SK-N-MC (cell line): Measurements from ENCODE around the gene RGS3.

Source experiments
- EZH2 ChIP-seq: fragments of 200-600 bp; sonication (generic); IDR thresholded peaks from one replicate; pipeline ENCODE4 v1.6.1; 2017; ENCODE audit warnings: antibody characterized with exemption
- FOXP2 ChIP-seq: optimal IDR thresholded peaks from 2 replicates; pipeline ENCODE3; 2011; ENCODE audit warnings: mild to moderate bottlenecking, moderate library complexity; ENCODE audit not compliant: insufficient read depth; ENCODE audit errors: extremely low read length, control extremely low read depth
- POLR2AphosphoS5 ChIP-seq: IDR thresholded peaks from 2 replicates; pipeline ENCODE4 v1.6.1; 2012; ENCODE audit warnings: mild to moderate bottlenecking, low read depth, low read length, borderline replicate concordance

DNA sequence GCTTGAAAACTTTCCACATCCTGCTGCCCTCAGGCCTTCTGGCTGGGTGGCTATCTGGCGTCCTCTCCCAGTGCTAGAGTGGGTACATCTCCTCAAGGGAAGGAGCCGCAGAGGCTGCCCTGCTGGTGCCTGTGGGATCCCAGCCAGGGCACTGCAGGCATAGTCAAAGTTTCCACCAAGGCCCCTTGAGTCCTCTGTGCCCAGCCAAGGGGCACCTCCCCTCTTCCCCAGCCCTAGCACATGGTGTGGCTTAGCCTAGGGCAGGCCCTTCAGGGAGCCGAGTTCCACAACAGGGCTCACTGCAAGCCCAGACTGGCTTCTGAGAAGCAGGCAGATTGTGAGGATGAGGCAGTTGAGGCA lies 103.2 kb downstream of the RGS3 start:
- TF ChIP-seq EZH2: no peak
- TF ChIP-seq POLR2AphosphoS5: no peak
- no peak for TF ChIP-seq FOXP2
